Activated T-cell treated with anti-CD3 and anti-CD28 coated beads, Interleukin-2, amount 50 U/mL, for 1 hour (primary cell): ENCODE results near the gene EI24.

Source experiments
- DNase-seq: peaks from one replicate; pipeline ENCODE4 v3.0.0-alpha.2; 2020

The EI24 gene

DNA sequence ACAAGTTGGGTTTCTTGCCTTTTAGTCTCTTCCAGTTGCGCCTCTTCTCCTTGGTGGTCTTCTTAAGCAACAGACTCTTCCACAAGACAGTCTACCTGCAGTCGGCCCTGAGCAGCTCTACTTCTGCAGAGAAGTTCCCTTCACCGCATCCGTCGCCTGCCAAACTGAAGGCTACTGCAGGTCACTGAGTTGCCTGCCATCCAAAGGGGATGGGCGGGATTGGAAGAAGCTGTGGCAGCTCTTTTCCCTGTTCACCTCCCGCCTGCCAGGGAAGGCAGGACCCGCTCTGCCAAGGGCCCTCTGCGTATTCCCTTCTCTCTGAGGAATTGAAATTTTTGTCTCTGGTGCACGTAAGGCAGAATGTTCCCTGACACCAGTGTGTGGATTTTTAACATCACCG, 14.2 kb downstream of the EI24 start:
- no peak for DNase-seq

- no peak for DNase-seq
These were observed 16.2 kb downstream of the EI24 start for GRCh38 chr11:125585487-125585886.

DNA sequence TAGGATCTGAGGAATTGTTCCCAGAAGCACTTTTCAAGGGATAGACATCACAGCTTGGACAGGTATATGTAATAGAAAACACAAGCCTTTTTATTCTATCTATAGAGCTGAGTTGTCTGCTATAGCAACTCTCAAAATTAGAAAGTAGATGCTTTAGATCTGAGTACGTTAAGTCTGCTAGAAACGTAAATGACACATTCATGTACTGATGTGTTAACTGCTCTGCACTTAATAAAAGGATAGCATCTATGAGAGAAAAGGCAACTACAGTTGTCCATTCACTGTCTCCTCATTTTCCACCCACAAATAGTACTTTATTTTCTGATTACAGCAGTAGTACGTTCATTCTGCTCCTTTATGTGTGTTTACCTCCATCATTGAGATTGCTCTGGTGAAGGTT, 17.3 kb downstream of the EI24 start:
- no peak for DNase-seq

- DNase-seq = no peak
These were observed 18.2 kb downstream of the EI24 start for GRCh38 chr11:125587480-125587879.

DNA sequence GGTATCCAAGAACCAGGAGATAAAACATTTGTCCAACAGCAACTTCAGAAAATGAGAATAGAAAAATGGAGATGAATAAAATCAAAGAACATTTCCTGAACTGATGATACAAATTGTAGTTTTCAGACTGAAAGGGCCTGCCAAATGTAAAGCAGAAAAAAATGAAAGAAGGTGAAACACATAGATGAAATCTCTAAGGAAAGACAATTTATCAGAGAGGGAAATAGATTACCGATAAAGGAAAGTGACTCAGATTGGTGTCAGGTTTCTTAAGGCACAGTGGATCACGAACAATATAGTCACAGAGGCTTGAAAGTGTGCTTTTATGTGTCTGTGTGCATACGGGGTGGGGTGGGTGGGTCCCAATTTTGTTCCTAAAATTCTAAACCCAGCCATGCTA, 19.2 kb downstream of the EI24 start:
- no peak for DNase-seq

- DNase-seq = peak; percentile 64
These were observed 22.5 kb downstream of the EI24 start for GRCh38 chr11:125591649-125592304.

GRCh38 chr11:125592305-125593113, 23.2 kb downstream of the EI24 start, which contains the start of gene STT3A:
Gene STT3A (plus strand): TSS chr11:125592852. CDS start chr11:125595916, 3,064 bp downstream.
- peak; percentile 97 for DNase-seq

- no peak for DNase-seq
These were observed 24.0 kb downstream of the EI24 start for GRCh38 chr11:125593114-125593820.

GRCh38 chr11:125594958-125595357, 25.7 kb downstream of the EI24 start:
- no peak for DNase-seq

DNA sequence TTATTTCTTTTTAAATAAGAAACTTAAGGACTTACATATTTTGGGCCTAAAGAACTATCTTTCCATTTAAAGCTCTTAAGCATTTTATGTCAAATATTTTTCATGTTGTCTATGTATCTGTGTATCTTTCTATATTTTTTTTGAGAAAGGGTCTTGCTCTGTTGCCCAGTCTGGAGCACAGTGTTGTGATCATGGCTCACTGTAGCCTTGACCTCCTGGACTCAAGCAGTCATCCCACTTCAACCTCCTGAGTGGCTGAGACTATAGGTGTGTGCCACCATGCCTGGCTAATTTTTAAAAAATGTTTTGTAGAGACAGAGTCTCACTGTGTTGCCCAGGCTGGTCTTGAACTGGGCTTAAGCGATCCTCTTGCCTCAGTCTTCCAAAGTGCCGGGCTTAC, 31.4 kb downstream of the EI24 start:
- no peak for DNase-seq

GRCh38 chr11:125603207-125603606, 33.9 kb downstream of the EI24 start:
- no peak for DNase-seq

GRCh38 chr11:125605417-125605816, 36.1 kb downstream of the EI24 start:
- DNase-seq = no peak

- DNase-seq = no peak
These were observed 40.3 kb downstream of the EI24 start for GRCh38 chr11:125609545-125609944.

GRCh38 chr11:125618383-125618782, 49.1 kb downstream of the EI24 start:
- DNase-seq = no peak

- DNase-seq = no peak
These were observed 52.7 kb downstream of the EI24 start for GRCh38 chr11:125621995-125622394.

DNA sequence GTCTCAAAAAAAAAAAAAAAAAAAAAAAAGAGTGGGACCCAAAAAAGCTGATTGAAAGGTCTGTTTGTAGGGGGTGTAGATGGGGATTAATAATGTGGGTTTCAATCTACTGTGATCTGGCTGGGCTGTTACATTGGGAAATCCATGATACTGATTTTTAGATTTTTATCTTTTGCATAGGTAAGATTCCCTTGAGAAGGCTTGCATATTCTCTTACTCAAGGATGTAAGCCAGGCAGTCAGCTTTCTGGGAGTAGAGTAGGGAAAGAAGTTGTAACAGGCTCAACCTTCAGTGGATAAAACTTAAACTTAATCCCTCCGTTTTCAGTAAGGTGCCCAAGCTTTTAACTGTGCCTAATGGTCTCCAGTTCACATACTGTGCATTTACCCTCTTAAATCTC, 53.8 kb downstream of the EI24 start:
- no peak for DNase-seq

DNA sequence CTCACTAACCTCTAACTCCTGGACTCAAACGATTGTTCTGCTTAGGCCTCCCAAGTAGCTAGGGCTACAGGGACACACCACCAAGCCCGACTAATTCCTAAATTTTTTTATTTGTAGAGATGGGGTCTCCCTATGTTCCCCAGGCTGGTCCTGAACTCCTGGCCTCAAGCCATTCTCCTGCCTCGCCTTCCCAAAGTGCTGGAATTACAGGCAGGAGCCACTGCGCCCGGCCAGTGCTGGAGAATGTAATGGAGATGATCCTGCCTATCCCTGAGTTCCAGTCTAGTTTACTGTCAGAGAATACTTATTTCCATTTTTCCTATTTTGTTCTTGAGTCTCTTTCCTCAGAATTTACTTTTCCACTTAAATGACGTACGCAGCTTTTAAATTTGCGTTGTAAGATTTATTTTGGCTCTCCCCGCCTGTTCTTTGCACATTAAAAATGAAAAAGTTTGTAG, 55.5 kb downstream of the EI24 start, which contains the start of gene CHEK1:
CHEK1 (plus strand) TSS at position 408 of the 458 bp plus-strand sequence. CDS start 1,606 bp downstream, outside the sequence.
- DNase-seq = no peak

DNA sequence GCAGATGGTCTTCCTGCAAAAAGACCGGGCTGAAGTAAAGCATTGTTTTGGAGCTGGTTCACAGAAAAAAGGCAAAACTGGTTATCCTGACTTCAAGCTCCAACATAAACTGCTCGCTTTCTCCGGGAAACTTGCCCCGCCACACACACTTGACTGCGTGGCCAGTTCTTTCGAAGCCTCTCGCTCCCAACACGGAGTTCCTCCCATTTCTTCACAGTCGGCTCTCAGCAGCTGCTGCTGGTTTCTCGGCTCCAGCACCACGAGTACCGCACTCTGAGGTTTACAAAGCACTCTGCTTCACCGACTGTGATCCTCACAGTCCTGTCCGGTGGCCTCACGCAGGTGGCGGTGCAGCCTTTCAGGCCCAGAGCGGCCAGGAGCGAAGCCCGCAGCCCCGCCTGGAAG, 56.0 kb downstream of the EI24 start:
- no peak for DNase-seq

GRCh38 chr11:125625630-125626287, 56.5 kb downstream of the EI24 start:
- peak; percentile 88 for DNase-seq

- no peak for DNase-seq
These were observed 57.1 kb downstream of the EI24 start for GRCh38 chr11:125626288-125626950.

DNA sequence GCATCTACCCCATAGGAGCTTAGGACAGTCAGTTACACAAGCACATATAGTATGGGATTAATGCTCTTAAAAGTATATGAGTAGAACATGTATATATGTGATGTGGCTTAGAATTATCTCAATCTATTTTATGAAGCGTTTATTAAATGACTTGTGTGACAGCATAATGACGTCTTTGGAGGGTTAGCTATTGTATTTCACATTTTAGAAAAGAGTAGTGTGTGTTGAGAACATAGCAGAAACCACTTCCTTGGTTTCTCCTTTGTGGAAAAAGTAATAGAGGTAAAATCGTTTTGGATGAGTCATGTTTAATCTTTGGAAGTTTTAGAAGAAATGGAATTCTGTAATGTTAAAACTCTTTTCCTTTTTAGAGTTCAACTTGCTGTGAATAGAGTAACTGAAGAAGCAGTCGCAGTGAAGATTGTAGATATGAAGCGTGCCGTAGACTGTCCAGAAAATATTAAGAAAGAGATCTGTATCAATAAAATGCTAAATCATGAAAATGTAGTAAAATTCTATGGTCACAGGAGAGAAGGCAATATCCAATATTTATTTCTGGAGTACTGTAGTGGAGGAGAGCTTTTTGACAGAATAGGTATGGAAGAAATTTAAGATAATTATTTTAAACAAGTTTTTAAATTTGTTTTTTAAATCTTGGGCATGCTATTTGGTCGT, 58.1 kb downstream of the EI24 start:
- DNase-seq = no peak
